HepG2 (cell line): ENCODE measurements around the gene CXorf65. TPM values are rescaled to one million over a fixed set of nuclear protein-coding genes. Genes with fewer than 3 reads are reported as not detected.

Experiments used
- ATAC-seq: fragments of 200-7000 bp; cut with Tn5 transposase; 3 replicates; pipeline ENCODE4 v1.9.1; 2020; ENCODE audit warnings: mild to moderate bottlenecking, moderate library complexity
- BruUV-seq: library from RNA; stranded (reverse); fragments of 400-500 nt; replicated peaks from 2 replicates; lab custom pipeline; 2021; lab: Mats Ljungman, UMichigan
- CTCF ChIA-PET: fragments of 300-600 bp; formaldehyde crosslinking; extraction: SDS; loops from one replicate; lab custom pipeline; 2021; ENCODE audit warnings: low total read pairs, inconsistent platforms, low intra/inter-chr PET ratio; lab: Yijun Ruan, JAX
- POLR2A ChIA-PET: fragments of 350-600 bp; sonication (Branson Sonifier 250); formaldehyde crosslinking; loops from one replicate; lab custom pipeline; 2020; ENCODE audit warnings: antibody characterized with exemption, inconsistent platforms; lab: Yijun Ruan, JAX
- DNase-seq: peaks from one replicate; pipeline ENCODE4 v3.0.0-alpha.2; 2015; ENCODE audit warnings: low spot score
- FAIRE-seq: peaks from 3 replicates; lab custom pipeline; 2011; peaks lifted over from hg19 to GRCh38; lab: Jason Lieb, UNC
- H2AFZ ChIP-seq: one replicate; pipeline ENCODE4 v1.6.1; 2011; ENCODE audit warnings: low read length, inconsistent platforms
- H3K27ac ChIP-seq: fragments of 300-600 bp; 3 replicates; pipeline ENCODE4 v1.8.0; 2011; ENCODE audit warnings: mixed run types, mild to moderate bottlenecking, mixed read lengths, low read length, inconsistent platforms; ENCODE audit not compliant: insufficient read depth; ENCODE audit errors: extremely low read length
- H3K27me3 ChIP-seq, 2 experiments: fragments of 200-600 bp in 1 of 2; 2 replicates in 1 of 2; 3 replicates in 1 of 2; pipeline versions ENCODE4 v1.6.0 to v1.8.0; 2011; ENCODE audit warnings: low read length in 2 of 2, mild to moderate bottlenecking in 2 of 2, moderate library complexity in 2 of 2, inconsistent platforms in 1 of 2; ENCODE audit not compliant: insufficient read depth in 2 of 2, control insufficient read depth in 1 of 2
- H3K36me3 ChIP-seq, 2 experiments: fragments of 200-600 bp in 1 of 2; replicated peaks in 1 of 2; 2 replicates in 1 of 2; 3 replicates in 1 of 2; pipeline versions ENCODE4 v1.5.1 to v1.8.0; 2011; ENCODE audit warnings: low read length in 2 of 2, inconsistent platforms in 1 of 2; ENCODE audit not compliant: insufficient read depth in 2 of 2, control insufficient read depth in 1 of 2
- H3K4me1 ChIP-seq: 2 replicates; pipeline ENCODE4 v1.5.1; 2012; ENCODE audit warnings: low read length, inconsistent platforms; ENCODE audit not compliant: insufficient read depth
- H3K4me2 ChIP-seq: 2 replicates; pipeline ENCODE4 v1.6.0; 2011; ENCODE audit warnings: low read depth, low read length, inconsistent platforms
- H3K4me3 ChIP-seq, 3 experiments: fragments of 200-600 bp in 1 of 3; sonication (generic), shearing (Covaris generic) in 1 of 3; replicated peaks in 1 of 3; 2 replicates each; pipeline ENCODE4 v1.5.1; 2011 to 2016; ENCODE audit warnings: low read length in 3 of 3, inconsistent platforms in 2 of 3, low read depth in 2 of 3, mild to moderate bottlenecking in 2 of 3, control low read depth in 1 of 3, mixed read lengths in 1 of 3; ENCODE audit not compliant: insufficient read depth in 1 of 3
- H3K79me2 ChIP-seq: one replicate; pipeline ENCODE4 v1.6.1; 2011; ENCODE audit warnings: low read length, inconsistent platforms; ENCODE audit not compliant: insufficient read depth
- H3K9ac ChIP-seq: 2 replicates; pipeline ENCODE4 v1.6.0; 2011; ENCODE audit warnings: mild to moderate bottlenecking, low read depth, low read length, inconsistent platforms; ENCODE audit not compliant: insufficient read depth
- H3K9me3 ChIP-seq: 2 replicates; pipeline ENCODE4 v1.5.1; 2012; ENCODE audit warnings: mild to moderate bottlenecking, low read length
- H4K20me1 ChIP-seq: 2 replicates; pipeline ENCODE4 v1.6.0; 2011; ENCODE audit warnings: inconsistent platforms, mild to moderate bottlenecking, low read length, moderate library complexity; ENCODE audit not compliant: insufficient read depth
- DZIP1 ChIP-seq: sonication (generic); formaldehyde crosslinking; IDR thresholded peaks from 2 replicates; pipeline ENCODE4 v1.5.0; 2020; ENCODE audit warnings: mild to moderate bottlenecking, missing genetic modification reagents
- HOXA7 ChIP-seq: sonication (generic); formaldehyde crosslinking; IDR thresholded peaks from 2 replicates; pipeline ENCODE4 v1.8.1; 2022; ENCODE audit warnings: mild to moderate bottlenecking, missing genetic modification reagents, moderate library complexity
- IKZF1 ChIP-seq: fragments of 450-650 bp; IDR thresholded peaks from 2 replicates; pipeline ENCODE4 v1.7.1; 2016
- RELA ChIP-seq: sonication (generic); formaldehyde crosslinking; IDR thresholded peaks from 2 replicates; pipeline ENCODE4 v1.4.0; 2020; ENCODE audit warnings: missing genetic modification reagents
- SETDB1 ChIP-seq: sonication (generic); formaldehyde crosslinking; IDR thresholded peaks from 2 replicates; pipeline ENCODE4 v1.5.1; 2020; ENCODE audit warnings: missing genetic modification reagents, mild to moderate bottlenecking, borderline replicate concordance
- THAP7 ChIP-seq: sonication (generic); formaldehyde crosslinking; IDR thresholded peaks from 2 replicates; pipeline ENCODE4 v1.8.1; 2023; ENCODE audit warnings: mild to moderate bottlenecking, missing genetic modification reagents
- TRAFD1 ChIP-seq: sonication (generic); formaldehyde crosslinking; IDR thresholded peaks from 2 replicates; pipeline ENCODE4 v1.5.1; 2020; ENCODE audit warnings: missing genetic modification reagents, mild to moderate bottlenecking, borderline replicate concordance
- ZBTB1 ChIP-seq: sonication (generic); formaldehyde crosslinking; IDR thresholded peaks from 2 replicates; pipeline ENCODE4 v1.4.0; 2020; ENCODE audit warnings: missing genetic modification reagents, borderline replicate concordance
- ZFP82 ChIP-seq: sonication (generic); formaldehyde crosslinking; IDR thresholded peaks from 2 replicates; pipeline ENCODE4 v1.5.1; 2020; ENCODE audit warnings: mild to moderate bottlenecking, missing genetic modification reagents, borderline replicate concordance
- ZNF30 ChIP-seq: sonication (generic); formaldehyde crosslinking; IDR thresholded peaks from 2 replicates; pipeline ENCODE4 v1.5.0; 2020; ENCODE audit warnings: mild to moderate bottlenecking, missing genetic modification reagents
- ZNF784 ChIP-seq: sonication (generic); formaldehyde crosslinking; IDR thresholded peaks from 2 replicates; pipeline ENCODE4 v1.5.1; 2020; ENCODE audit warnings: missing genetic modification reagents, mild to moderate bottlenecking, borderline replicate concordance
- WGBS: methylation state at CpG from one replicate; pipeline ENCODE4 v1.1.6; 2017; ENCODE audit warnings: low lambda C conversion rate; 5-methylcytosine and 5-hydroxymethylcytosine counted together
- in situ Hi-C: cut with HindIII; loops from 2 replicates; pipeline ENCODE4 v1.10.0; 2017; ENCODE audit warnings: low pct_unique_long_range_greater_than_20kb; ENCODE audit not compliant: extremely low pct_ligation_motif_present
- intact Hi-C: fragments of 100-400 bp; cut with micrococcal nuclease; formaldehyde crosslinking; loops from one replicate; pipeline ENCODE4 v1.10.0; 2022; ENCODE audit not compliant: unreplicated experiment
- polyA plus RNA-seq, 8 experiments: library from polyadenylated mRNA; depleted of rRNA in 3 of 8; stranded (reverse) in 7 of 8; unstranded in 1 of 8; fragments of >200 nt; fragmentation: Illumina TruSeq in 4 of 8; extraction: Trizol in 4 of 8; gene quantifications; 2 replicates each; pipeline versions ENCODE4 v1.2.1 to v1.2.3, GENCODE V29; 2011 to 2016; ENCODE audit warnings: low read depth in 4 of 8, missing spikeins in 1 of 8, mixed read lengths in 1 of 8; ENCODE audit not compliant: insufficient read depth in 1 of 8
- total RNA-seq, 5 experiments: library from RNA; depleted of rRNA; stranded (reverse); fragments of >200 nt; fragmentation: Illumina TruSeq; extraction: Trizol; gene quantifications; 2 replicates each; pipeline ENCODE4 v1.2.3, GENCODE V29; 2016; ENCODE audit warnings: low read depth in 1 of 5

The CXorf65 gene
- total and polyA plus RNA-seq, 2 of the 13 experiments (the other 11 are each of a cell fraction or from before 2014, with no cell fraction given): not detected

- no peak overlapping the region for H3K4me3 ChIP-seq
- no peak overlapping the region for H3K4me2 ChIP-seq
- no TSS peak for BruUV-seq
- intact Hi-C loops: loop anchor here (5.0 kb wide), 1 partner anchor 83 kb away; no protein-coding TSS in a partner anchor
- H4K20me1 ChIP-seq: no peaks in the 10 kb centered on the region
- 93% methylated on average over 2 of the region's 4 CpGs for WGBS
- no peak for ATAC-seq
- no peak overlapping the region for H2AFZ ChIP-seq
- no peak for DNase-seq
- peaks cover 45% of the 10 kb centered on the region for H3K4me1 ChIP-seq
- in situ Hi-C loops: no loop called here
- CTCF ChIA-PET: no interaction called here
- no peaks in the 10 kb centered on the region for H3K36me3 ChIP-seq
- no peaks in the 10 kb centered on the region; a peak in 1 of 5 replicates for H3K27me3 ChIP-seq
- TF ChIP-seq ZBTB1 (CRISPR knock-in tag): no peak
- no peak for TF ChIP-seq IKZF1
- no peak for TF ChIP-seq DZIP1 (CRISPR knock-in tag)
- no peak for TF ChIP-seq THAP7 (CRISPR knock-in tag)
- no peak for TF ChIP-seq HOXA7 (CRISPR knock-in tag)
- no peak for TF ChIP-seq ZFP82 (CRISPR knock-in tag)
- no peak for TF ChIP-seq ZNF30
- no peak for TF ChIP-seq TRAFD1 (CRISPR knock-in tag)
- TF ChIP-seq ZNF784: no peak
- no peak for TF ChIP-seq SETDB1 (CRISPR knock-in tag)
- TF ChIP-seq RELA (CRISPR knock-in tag): no peak
- TF ChIP-seq, all 625 proteins: peak for 0
- Histone ChIP-seq H3K27ac (no peak overlapping the region), H3K9me3 (no peaks in the 10 kb centered on the region), H3K79me2 (no peaks in the 10 kb centered on the region), H3K9ac (no peak overlapping the region)
- no peak for FAIRE-seq
- POLR2A ChIA-PET: interaction anchor here (1.2 kb wide), 1 partner anchor 19 kb away, joined by 4 read pairs; the partner anchor contains the start of gene MED12
Observed at GRCh38 chrX:71099736-71100135, 6.8 kb downstream of the CXorf65 start.
